Stimulated activated CD8-positive, alpha-beta memory T cell treated with anti-CD3 and anti-CD28 coated beads, Interleukin-7, amount 100 ng/mL, for 48 hours (primary cell): ENCODE data around the gene CST3.
"Not testable (repeated sequence)": the region's sequence is repeated elsewhere in the genome, so short reads cannot be mapped to it uniquely, and the experiment has no call there.

Source experiments
- DNase-seq, 2 donors: peaks; one replicate each; pipeline ENCODE4 v3.0.0-alpha.2; 2020; ENCODE audit warnings: low read depth in 1 of 2; ENCODE audit errors: extremely low read depth in 1 of 2

Gene CST3, protein sequence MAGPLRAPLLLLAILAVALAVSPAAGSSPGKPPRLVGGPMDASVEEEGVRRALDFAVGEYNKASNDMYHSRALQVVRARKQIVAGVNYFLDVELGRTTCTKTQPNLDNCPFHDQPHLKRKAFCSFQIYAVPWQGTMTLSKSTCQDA

DNA sequence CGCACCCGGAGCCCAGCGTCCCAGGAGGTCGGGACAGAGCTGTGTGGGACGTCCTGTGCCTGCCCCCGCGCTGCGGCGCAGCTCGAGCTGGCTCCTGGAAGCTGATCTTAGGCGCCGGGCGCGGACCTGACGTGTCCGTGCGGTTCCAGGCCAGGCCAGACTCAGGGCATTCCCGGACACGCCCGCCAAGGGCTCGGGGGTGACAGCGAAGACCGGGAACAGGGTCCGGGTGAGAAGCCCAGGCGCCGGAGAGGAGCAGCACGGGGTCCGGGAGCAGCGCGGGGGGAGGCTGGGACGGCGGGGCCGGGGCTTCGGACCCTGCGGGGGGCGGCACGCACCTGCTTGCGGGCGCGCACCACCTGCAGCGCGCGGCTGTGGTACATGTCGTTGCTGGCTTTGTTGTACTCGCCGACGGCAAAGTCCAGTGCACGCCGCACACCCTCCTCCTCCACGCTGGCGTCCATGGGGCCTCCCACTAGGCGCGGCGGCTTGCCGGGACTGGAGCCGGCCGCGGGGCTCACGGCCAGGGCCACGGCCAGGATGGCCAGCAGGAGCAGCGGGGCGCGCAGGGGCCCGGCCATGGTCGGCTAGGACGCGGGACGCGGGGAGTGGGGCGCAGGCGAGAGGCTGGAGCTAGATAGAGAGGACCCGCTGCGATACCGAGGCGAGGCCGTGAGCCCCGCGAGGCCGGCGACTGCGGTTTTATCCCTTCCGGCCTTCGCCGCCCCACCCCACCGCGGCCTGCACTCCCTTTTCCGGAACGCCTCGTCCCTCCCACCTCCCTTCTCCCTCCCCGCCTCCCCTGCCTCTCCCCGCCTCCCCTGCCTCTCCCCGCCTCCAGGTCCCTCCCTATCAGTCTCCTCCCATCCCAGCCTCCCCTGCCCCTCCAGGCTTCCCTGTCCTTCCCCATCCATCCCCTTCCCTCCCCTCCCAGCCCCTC, at the start of gene CST3:
Gene CST3 (minus strand): TSS at position 674 of the 940 bp plus-strand sequence. CDS start 93 bp downstream, at position 581.
- DNase-seq, result no peak

DNA sequence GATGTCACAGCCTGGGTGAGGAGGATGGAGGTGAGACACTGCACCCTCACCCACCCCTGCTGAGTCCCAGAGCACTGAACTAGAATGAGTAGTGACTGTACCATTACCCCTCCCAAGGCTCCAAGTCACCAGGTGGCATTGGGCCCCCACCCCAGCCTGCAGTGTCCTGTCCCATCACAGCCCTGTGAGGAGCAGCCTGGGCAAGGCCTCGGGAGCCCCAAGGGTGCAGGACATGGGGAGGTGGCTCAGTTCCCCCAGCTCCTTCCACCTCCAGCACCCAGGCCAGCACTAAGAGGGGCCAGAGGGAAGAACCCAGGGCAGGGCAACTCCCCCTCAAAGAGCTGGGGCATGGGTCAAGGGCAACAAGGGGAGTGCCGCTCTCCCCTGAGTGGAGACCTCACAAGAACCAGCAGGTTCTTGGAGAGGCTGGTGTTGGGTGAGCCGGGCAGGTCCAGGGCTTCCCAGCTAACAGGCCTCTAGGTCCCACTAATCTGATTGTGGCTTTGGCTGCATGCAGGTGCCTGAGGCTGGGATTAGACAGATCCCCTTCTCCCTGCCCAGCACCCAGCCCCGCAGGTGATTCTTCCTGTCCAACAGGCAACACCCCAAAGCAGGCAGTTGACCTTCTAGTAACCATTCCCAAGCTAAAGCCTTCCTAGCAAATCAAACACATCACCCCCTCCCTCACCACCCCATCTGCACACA, 48.4 kb upstream of the CST3 start:
- no peak for DNase-seq

DNA sequence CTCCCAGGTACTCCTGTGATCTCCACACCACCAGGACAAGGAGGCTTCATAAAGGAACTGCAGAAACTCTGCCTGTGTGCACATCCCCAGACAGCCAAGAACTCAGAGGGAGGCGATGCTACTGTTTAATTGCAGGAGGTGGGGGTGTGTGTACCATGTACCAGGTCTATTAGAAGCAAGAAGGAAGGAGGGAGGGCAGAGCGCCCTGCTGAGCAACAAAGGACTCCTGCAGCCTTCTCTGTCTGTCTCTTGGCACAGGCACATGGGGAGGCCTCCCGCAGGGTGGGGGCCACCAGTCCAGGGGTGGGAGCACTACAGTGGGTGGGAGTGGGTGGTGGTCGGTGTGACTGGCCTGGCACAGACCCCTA, 47.8 kb upstream of the CST3 start:
- DNase-seq, result not testable (repeated sequence)

DNA sequence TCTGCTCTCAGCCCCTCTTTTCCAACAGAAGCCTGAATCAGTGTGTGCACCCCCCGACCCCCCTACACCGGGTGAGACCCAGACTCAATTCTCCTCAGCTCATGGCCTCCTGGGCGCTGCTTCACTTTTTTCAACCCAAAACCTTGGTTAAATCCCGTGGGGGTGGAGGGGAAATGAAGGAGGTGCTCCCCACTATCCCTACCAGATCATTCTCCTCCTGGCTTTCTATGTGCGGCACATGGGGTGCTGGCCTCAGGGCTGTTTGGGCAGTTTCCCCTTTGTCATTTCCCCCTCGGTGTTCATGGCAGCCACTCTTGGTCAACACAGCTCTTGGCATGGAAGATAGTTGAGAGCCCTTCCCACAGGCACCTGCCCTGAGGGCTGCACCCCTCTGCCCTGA, 46.5 kb upstream of the CST3 start:
- DNase-seq, result no peak

DNA sequence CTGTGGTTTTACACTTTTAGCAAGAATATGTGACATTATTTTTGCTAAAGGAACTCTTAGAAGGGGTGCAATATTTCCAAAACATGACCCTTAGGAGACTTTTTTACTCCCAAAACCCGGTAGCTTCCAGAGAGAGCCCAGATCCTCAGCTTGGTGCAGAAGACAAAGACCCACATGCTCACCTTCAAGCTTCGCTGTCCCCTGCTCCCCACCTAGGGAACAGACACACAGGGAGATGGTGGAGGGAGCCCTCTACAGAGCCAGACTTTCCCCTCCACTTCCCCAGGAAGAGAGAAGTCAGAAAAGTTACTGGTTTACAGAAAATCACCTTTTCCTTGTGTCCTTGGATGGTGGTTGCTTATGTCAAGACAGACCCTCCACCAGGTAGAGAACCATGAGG, 46.1 kb upstream of the CST3 start:
- no peak for DNase-seq

DNA sequence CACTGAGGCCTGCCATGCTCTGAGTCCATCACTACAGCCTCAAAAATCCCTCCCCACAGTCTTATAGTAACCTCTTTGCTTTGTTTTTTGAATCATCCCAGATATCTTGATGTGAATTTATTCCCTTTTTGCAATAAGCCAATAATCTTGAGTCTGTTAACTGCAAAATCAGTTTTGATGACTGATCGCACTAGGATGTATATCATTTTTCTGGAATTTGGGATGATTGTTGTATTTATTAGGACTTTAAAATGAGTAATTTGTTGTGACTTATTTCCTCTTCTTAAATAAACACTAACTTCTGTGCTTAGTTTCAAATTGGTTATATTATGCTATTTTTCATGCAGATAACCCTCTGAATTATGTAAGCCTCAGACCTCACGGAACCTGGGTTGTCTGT, 45.5 kb upstream of the CST3 start:
- DNase-seq, result no peak

DNA sequence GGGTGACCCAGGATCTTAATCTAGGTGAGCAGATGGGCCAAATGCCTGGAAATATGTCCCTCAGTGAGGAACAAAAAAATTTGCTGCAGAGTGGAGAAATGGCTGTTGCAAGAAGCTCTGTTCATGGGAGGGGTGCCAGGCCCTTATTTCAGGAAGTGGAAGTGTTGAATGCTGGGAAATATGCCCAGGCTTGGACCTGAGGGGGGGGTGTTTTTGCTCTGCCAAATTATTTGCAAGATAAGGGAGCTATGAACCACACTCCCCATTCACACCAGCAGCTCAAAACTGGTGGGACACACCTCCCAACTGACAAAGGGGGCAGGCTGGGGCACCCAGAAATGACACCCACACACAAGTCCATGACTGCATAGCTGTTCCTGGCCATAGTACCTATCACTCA, 42.4 kb upstream of the CST3 start:
- DNase-seq, result no peak

DNA sequence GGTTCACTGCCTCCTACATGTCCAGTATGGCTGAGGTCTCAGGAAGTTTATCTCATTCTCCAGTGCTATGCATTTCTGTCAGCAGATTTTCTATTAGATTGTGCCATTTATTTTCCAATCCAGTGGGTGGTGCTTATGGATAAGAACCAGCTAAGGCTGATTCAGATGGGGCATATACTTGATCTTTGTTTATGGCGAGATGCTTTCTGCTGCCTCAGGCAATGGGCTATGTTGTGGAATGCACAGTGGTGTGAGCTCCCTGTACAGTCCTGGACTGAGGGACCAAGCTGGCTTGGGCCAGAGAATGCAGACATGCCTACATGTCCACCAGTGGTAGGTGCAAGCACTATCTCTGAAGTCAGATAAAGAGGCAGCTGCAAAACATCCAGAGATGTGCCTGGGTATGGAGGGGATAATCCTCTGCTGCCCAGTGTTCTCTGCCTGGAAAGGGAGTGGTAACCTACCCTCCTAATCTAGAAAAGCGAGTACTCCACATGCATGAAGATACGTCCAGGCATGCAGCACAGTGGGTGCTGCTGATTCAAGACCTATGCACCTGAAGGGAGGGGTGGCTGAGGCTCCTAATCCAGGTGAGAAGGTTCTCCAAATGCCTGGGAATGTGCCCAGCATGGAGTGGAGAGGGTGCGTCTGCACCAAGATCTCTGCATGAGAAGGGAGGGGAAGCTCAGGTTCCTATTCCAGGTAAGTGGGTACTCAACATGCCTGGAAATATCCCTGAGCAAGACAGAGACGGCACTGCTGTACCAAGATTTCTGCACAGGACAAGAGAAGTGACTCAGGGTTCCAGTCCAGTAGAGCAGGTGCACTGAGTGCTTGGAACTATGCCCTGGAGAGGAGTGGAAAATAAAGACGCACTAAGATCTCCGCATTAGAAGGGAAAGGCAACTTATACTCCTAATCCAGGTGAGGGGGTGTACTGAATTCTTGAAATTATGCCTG, 41.7 kb upstream of the CST3 start:
- DNase-seq, result no peak

DNA sequence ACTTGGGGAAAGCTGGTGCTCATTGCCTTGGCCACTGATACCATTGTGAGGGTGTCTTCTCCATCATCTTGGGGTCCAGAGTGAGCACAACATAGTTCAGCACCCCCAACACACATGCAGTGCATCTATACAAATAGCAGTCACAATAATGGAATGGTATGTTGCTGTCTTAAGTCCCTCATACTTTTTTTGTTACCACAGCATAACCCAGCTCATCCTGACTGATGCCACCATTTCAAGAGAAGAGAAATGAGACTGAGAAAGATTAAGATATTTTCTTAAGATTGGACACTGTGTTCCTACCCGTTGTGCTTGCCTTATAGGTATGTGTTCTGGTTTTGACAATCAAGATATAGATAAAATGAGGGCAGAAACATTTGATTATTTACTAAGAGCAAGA, 35.5 kb upstream of the CST3 start:
- no peak for DNase-seq

DNA sequence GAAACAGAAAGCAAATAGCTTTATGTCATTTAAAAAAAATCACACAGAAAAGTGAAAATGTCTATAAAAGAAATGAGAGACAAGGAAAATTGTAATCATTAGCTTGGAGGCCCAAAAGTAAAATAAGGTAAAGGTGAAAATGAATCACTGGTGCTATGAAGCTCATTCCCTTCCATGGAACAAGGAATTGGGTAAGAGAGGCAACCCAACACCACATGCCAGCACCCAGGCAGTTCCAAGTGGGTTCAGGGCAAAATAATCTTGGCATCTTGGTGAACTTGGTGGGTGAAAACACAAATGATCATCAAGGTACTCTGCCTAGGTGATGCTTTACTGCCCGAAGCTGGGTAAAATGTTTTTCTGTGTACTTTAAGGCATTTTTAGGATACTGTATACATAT, 34.4 kb upstream of the CST3 start:
- DNase-seq, result no peak

DNA sequence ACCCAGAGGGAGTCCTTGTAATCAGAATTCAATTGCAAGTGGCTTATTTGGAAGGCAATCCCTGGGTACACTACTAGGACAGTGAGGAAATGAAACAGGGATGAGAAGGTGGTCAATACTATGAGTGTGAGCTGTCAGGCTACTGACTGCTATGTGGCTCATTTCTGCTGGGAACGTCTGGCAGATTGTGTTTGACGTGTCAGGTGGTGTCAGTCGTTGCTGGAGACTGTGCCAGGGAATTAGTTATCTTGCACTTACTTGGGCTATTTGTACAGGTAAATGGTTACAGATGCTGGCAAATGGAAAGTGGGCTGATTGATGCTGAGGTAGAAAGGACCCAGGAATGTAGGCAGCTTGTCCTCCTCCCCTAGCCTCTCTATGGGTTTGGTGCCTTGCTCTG, 33.7 kb upstream of the CST3 start:
- DNase-seq, result no peak

DNA sequence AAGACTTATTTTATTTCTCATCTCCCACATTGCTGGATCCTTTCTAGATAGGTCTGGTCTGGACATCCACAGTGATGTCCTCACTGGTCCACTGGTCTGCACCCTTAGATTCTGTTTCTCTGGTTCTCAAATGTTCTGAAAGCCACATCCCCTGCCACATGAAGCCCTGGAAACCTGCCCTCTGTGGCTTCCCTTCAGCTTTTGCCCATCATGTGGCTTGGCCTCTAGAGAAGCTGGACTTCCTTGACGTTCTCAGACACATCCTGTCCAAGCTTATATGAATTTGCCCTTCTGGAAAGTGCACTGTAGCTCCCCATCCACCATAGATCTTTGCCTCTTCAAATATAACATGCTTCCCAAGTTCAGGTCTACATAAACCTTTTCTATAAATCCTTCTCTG, 32.6 kb upstream of the CST3 start:
- no peak for DNase-seq

DNA sequence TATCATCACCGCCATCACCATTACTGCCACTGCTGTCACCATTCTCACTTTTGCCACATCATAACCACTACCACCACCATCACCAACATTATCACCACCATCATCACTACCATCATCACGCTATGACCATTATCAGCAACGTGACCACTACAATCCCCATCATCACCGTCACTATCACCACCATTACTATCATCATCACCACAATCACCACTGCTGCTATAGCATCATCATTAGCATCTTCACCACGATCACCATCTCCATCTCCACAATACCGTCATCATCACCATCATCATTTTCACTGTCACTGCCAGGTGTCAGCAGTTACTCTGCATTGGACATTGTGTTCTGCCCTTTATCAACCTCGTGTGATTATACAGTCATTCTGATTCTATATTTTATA, 32.1 kb upstream of the CST3 start:
- no peak for DNase-seq

DNA sequence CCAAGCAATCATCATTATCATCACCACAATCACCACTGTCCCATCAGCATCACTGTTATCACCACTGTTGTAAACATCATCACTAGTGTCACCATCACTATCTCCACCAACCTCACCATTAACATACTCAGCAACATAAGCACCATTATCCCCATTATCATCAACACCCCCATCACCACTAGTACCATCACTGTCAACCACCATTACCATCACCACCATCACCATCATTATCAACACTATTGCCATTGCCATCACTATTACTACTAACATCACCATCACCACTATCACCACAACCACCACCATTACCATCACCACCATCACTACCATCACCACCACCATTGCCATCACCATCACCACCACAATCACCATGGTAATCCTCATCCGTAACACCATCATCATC, 31.6 kb upstream of the CST3 start:
- DNase-seq, result no peak

DNA sequence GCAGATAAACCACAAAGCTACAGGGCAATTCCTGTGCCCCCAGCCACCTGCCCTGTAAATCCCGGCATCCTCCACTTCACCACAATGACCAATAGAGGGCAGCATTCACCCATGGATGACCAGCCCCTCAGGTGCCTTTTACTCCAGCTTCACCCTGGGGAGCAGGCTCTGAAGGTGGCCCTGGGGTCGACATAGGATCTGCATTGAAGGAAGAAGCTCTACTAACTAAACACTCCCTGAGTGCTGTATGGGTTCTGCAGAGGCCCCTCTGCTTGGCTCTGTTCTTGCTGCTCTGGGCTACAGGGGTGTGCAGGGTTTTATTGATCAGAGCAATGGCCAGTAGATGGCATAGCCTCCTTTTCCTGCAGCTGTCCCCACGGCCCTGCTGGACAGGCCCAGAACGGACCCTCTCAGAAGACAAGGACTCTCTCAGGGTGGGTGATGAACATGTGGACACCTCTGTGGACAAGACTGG, 30.8 kb upstream of the CST3 start:
- DNase-seq, result peak in 1 of 2 donors; percentile 11

DNA sequence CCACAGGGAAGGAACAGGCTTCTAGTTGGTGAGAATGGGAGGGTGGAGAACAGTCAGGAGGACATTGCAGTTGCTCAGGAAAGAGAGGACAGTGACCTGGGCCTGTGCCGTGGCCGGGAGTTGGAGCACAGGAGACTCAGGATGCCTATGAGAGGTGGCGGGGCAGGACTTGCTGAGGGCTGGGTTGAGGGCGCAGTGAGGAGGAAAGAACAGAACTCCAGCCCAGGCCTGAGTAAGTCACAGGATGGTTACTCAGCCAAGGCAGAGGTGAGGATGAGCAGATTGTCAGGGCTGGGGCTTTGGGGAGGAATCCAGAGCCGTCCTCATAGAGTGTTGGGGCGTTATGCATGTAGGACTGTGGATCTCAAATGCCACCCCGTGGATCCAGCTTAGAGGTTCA, 29.9 kb upstream of the CST3 start:
- DNase-seq, result no peak

DNA sequence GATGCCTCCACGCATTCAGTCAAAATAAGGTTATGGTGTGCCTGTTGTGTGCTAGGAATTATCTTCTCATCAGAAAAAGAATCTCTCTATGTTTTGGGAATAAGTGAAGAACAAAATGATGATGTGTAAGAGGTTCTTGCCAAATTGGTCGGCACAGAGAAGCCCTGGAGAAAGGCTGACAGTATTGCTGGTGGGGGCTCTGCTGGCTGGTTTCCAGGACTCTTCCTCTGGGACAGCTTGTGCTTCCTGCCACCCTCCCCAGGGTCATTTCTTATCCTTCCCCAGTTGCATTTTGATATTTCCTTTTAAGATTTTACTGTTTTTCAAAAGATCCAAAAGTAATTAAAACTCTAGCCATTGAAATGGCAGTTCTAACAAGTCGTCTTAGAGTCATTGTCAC, 28.9 kb upstream of the CST3 start:
- DNase-seq, result no peak

DNA sequence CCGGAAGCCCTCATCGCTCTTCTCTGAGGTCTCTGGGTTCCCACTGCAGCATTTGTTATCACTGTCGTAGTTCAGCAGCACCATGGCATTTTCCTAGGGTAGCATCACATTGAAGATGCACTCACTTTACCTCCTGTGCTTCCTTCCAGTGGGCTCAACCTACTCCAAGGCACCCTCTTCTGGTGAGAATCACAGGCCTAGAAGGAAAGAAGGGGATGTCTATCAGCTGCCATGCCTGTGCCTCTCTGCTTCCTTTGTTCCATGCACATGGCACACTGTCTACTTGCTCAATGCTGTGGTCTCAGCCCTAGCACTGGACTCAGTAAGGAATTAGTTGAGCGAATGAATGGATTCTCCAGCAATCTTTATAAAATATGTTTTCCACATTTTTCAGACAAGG, 28.4 kb upstream of the CST3 start:
- no peak for DNase-seq

DNA sequence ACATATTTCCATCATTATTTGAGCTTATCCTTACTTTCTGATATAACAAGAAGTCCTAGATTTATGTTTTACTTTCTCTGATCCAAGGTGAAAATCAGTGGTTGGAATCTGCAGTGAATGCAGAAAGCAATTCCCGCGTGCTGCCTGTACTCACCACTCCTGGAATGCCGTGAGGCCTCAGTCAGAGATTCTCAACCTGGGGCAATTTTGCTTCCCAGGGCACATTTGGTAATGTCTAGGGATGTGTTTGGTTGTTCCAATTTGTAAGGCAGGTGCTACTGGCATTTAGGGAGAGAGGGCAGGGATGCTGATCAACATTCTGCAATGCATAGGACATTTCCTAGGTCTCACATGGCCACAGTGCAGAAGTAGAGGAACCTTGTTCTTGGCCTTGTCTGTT, 27.2 kb upstream of the CST3 start:
- DNase-seq, result no peak

DNA sequence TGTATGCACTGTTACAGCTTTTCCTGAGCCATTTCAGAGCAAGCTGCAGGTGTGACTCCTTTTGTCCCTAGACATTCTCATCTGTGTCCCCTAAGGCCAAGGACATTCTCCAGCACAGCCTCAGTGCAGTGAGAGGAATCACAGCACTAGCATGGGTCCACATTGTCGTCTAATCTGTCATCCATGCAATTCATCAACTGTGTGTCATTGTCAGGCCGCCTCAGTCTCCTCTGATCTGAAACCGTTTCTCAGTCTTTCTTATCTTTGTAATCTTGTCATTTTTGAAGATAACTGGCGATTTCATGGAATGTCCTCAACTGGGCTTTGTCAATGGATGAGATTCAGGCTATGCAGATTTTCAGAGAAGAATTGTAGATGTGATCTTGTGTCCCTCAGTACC, 26.3 kb upstream of the CST3 start:
- DNase-seq, result not testable (repeated sequence)

DNA sequence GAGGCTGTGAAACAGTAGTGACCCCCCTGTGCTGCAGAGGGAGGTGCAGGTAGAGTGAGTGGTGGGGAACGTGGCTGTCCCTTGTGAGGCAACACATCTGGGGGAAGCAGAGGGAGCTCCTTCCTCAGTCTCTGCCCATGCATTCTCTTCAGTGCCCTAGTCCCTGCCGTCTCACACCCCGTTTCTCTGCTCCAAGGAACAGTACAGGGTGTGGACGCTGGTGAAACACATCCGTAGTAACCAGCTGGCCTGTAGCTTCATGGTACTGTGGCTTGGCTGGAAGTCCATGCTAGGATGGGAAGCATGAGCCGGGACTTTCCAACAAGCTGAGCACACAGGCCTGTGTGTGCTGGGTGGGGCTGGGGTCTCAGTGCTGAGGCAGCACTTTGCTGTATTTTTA, 25.4 kb upstream of the CST3 start:
- no peak for DNase-seq
